ENCODE measurements around the gene WDR83.
A peak's percentile ranks its signal among the peaks of the same experiment; 100 is the strongest.
"Not testable (repeated sequence)": the region's sequence is repeated elsewhere in the genome, so short reads cannot be mapped to it uniquely, and the experiment has no call there.

WDR83 gene

GRCh38 chr19:12666265-12667048 lies at the start of gene WDR83, which contains the start of gene MAN2B1:
Gene WDR83 (plus strand): TSS chr19:12666807. CDS start chr19:12669791, 2,984 bp downstream.
Gene MAN2B1 (minus strand): TSS chr19:12666742. CDS start chr19:12666701, 41 bp downstream.
- Histone ChIP-seq H3K27ac (ENCODE audit: low read depth in 2 of 2, low read length in 2 of 2) (peak within 1 kb of the TSS; percentile 31 to 64), H3K27me3 (ENCODE audit: control insufficient read depth in 2 of 2, insufficient read depth in 2 of 2, low read length in 2 of 2) (no peaks in the 10 kb centered on the region), H3K9ac (ENCODE audit: low read depth in 1 of 2, low read length in 2 of 2) (peak within 1 kb of the TSS; percentile 73 to 81), H3K9me3 (ENCODE audit: control insufficient read depth in 2 of 2, low read length in 2 of 2) (no peaks in the 10 kb centered on the region), H3K4me1 (ENCODE audit: control insufficient read depth in 2 of 2, insufficient read depth in 2 of 2, low read length in 2 of 2) (peaks cover 34 to 37% of the 10 kb centered on the region in 2 donors), H3K36me3 (ENCODE audit: control insufficient read depth in 2 of 2, insufficient read depth in 2 of 2, low read length in 2 of 2) (peaks cover 11 to 23% of the 10 kb centered on the region in 2 donors), H3K4me3 (ENCODE audit: low read length in 2 of 2) (peak within 1 kb of the TSS; percentile 87 to 91)

- Histone ChIP-seq H3K9ac (ENCODE audit: low read depth in 1 of 2, low read length in 2 of 2) (no peak overlapping the region), H3K27ac (ENCODE audit: low read depth in 2 of 2, low read length in 2 of 2) (no peak overlapping the region), H3K27me3 (ENCODE audit: control insufficient read depth in 2 of 2, insufficient read depth in 2 of 2, low read length in 2 of 2) (no peaks in the 10 kb centered on the region), H3K4me3 (ENCODE audit: low read length in 2 of 2) (no peak overlapping the region), H3K9me3 (ENCODE audit: control insufficient read depth in 2 of 2, low read length in 2 of 2) (no peaks in the 10 kb centered on the region), H3K4me1 (ENCODE audit: control insufficient read depth in 2 of 2, insufficient read depth in 2 of 2, low read length in 2 of 2) (peaks cover 0 to 3% of the 10 kb centered on the region in 2 donors), H3K36me3 (ENCODE audit: control insufficient read depth in 2 of 2, insufficient read depth in 2 of 2, low read length in 2 of 2) (peaks cover 6 to 10% of the 10 kb centered on the region in 2 donors)
Measured at GRCh38 chr19:12617646-12618045, 49.0 kb upstream of the WDR83 start.

GRCh38 chr19:12621253-12622024 lies 45.2 kb upstream of the WDR83 start:
- not testable (repeated sequence) for H3K4me1 ChIP-seq (ENCODE audit: control insufficient read depth in 2 of 2, insufficient read depth in 2 of 2, low read length in 2 of 2); H3K9me3 ChIP-seq (ENCODE audit: control insufficient read depth in 2 of 2, low read length in 2 of 2); H3K27me3 ChIP-seq (ENCODE audit: control insufficient read depth in 2 of 2, insufficient read depth in 2 of 2, low read length in 2 of 2); H3K4me3 ChIP-seq (ENCODE audit: low read length in 2 of 2); H3K9ac ChIP-seq (ENCODE audit: low read depth in 1 of 2, low read length in 2 of 2); H3K27ac ChIP-seq (ENCODE audit: low read depth in 2 of 2, low read length in 2 of 2)
- H3K36me3 ChIP-seq (ENCODE audit: control insufficient read depth in 2 of 2, insufficient read depth in 2 of 2, low read length in 2 of 2) = peaks cover 13 to 31% of the 10 kb centered on the region in 2 donors

GRCh38 chr19:12623361-12624031 lies 43.1 kb upstream of the WDR83 start:
- H3K36me3 ChIP-seq (ENCODE audit: control insufficient read depth in 2 of 2, insufficient read depth in 2 of 2, low read length in 2 of 2) = peaks cover 30 to 45% of the 10 kb centered on the region in 2 donors
- H3K27ac ChIP-seq (ENCODE audit: low read depth in 2 of 2, low read length in 2 of 2) = no peak overlapping the region
- H3K9me3 ChIP-seq (ENCODE audit: control insufficient read depth in 2 of 2, low read length in 2 of 2) = peaks cover 10 to 15% of the 10 kb centered on the region in 2 donors

GRCh38 chr19:12626958-12627357 lies 39.6 kb upstream of the WDR83 start:
- no peak overlapping the region for H3K27ac ChIP-seq (ENCODE audit: low read depth in 2 of 2, low read length in 2 of 2)
- H3K9ac ChIP-seq (ENCODE audit: low read depth in 1 of 2, low read length in 2 of 2) = no peak overlapping the region
- no peaks in the 10 kb centered on the region for H3K4me1 ChIP-seq (ENCODE audit: control insufficient read depth in 2 of 2, insufficient read depth in 2 of 2, low read length in 2 of 2)
- H3K27me3 ChIP-seq (ENCODE audit: control insufficient read depth in 2 of 2, insufficient read depth in 2 of 2, low read length in 2 of 2) = no peaks in the 10 kb centered on the region
- H3K4me3 ChIP-seq (ENCODE audit: low read length in 2 of 2) = no peak overlapping the region
- peaks cover 40 to 63% of the 10 kb centered on the region in 2 donors for H3K36me3 ChIP-seq (ENCODE audit: control insufficient read depth in 2 of 2, insufficient read depth in 2 of 2, low read length in 2 of 2)
- H3K9me3 ChIP-seq (ENCODE audit: control insufficient read depth in 2 of 2, low read length in 2 of 2) = peaks cover 13 to 19% of the 10 kb centered on the region in 2 donors

More at GRCh38 chr19:12623361-12624031, 43.1 kb upstream of the WDR83 start:
- no peak overlapping the region for H3K9ac ChIP-seq (ENCODE audit: low read depth in 1 of 2, low read length in 2 of 2)
- H3K27me3 ChIP-seq (ENCODE audit: control insufficient read depth in 2 of 2, insufficient read depth in 2 of 2, low read length in 2 of 2) = no peaks in the 10 kb centered on the region
- peaks cover 0 to 3% of the 10 kb centered on the region in 2 donors for H3K4me1 ChIP-seq (ENCODE audit: control insufficient read depth in 2 of 2, insufficient read depth in 2 of 2, low read length in 2 of 2)
- H3K4me3 ChIP-seq (ENCODE audit: low read length in 2 of 2) = no peak overlapping the region

- H3K9me3 ChIP-seq (ENCODE audit: control insufficient read depth in 2 of 2, low read length in 2 of 2) = peaks cover 13 to 19% of the 10 kb centered on the region in 2 donors
- no peaks in the 10 kb centered on the region for H3K27me3 ChIP-seq (ENCODE audit: control insufficient read depth in 2 of 2, insufficient read depth in 2 of 2, low read length in 2 of 2)
- no peak overlapping the region for H3K27ac ChIP-seq (ENCODE audit: low read depth in 2 of 2, low read length in 2 of 2)
- H3K36me3 ChIP-seq (ENCODE audit: control insufficient read depth in 2 of 2, insufficient read depth in 2 of 2, low read length in 2 of 2) = peaks cover 40 to 64% of the 10 kb centered on the region in 2 donors
- H3K4me1 ChIP-seq (ENCODE audit: control insufficient read depth in 2 of 2, insufficient read depth in 2 of 2, low read length in 2 of 2) = no peaks in the 10 kb centered on the region
- H3K9ac ChIP-seq (ENCODE audit: low read depth in 1 of 2, low read length in 2 of 2) = no peak overlapping the region
- H3K4me3 ChIP-seq (ENCODE audit: low read length in 2 of 2) = no peak overlapping the region
Measured at GRCh38 chr19:12628040-12629022, 38.3 kb upstream of the WDR83 start.

- peaks cover 13 to 19% of the 10 kb centered on the region in 2 donors for H3K9me3 ChIP-seq (ENCODE audit: control insufficient read depth in 2 of 2, low read length in 2 of 2)
- no peak overlapping the region for H3K27ac ChIP-seq (ENCODE audit: low read depth in 2 of 2, low read length in 2 of 2)
- no peaks in the 10 kb centered on the region for H3K27me3 ChIP-seq (ENCODE audit: control insufficient read depth in 2 of 2, insufficient read depth in 2 of 2, low read length in 2 of 2)
- peaks cover 37 to 59% of the 10 kb centered on the region in 2 donors for H3K36me3 ChIP-seq (ENCODE audit: control insufficient read depth in 2 of 2, insufficient read depth in 2 of 2, low read length in 2 of 2)
- H3K4me1 ChIP-seq (ENCODE audit: control insufficient read depth in 2 of 2, insufficient read depth in 2 of 2, low read length in 2 of 2) = no peaks in the 10 kb centered on the region
- H3K4me3 ChIP-seq (ENCODE audit: low read length in 2 of 2) = no peak overlapping the region
- H3K9ac ChIP-seq (ENCODE audit: low read depth in 1 of 2, low read length in 2 of 2) = no peak overlapping the region
Measured at GRCh38 chr19:12629215-12629614, 37.4 kb upstream of the WDR83 start.

GRCh38 chr19:12636631-12637030 lies 30.0 kb upstream of the WDR83 start:
- Histone ChIP-seq H3K36me3 (ENCODE audit: control insufficient read depth in 2 of 2, insufficient read depth in 2 of 2, low read length in 2 of 2) (peaks cover 0 to 3% of the 10 kb centered on the region in 2 donors), H3K27me3 (ENCODE audit: control insufficient read depth in 2 of 2, insufficient read depth in 2 of 2, low read length in 2 of 2) (no peaks in the 10 kb centered on the region)

GRCh38 chr19:12638611-12639182 lies 27.9 kb upstream of the WDR83 start:
- Histone ChIP-seq H3K27ac (ENCODE audit: low read depth in 2 of 2, low read length in 2 of 2) (no peak overlapping the region), H3K4me1 (ENCODE audit: control insufficient read depth in 2 of 2, insufficient read depth in 2 of 2, low read length in 2 of 2) (peaks cover 2 to 3% of the 10 kb centered on the region in 2 donors), H3K27me3 (ENCODE audit: control insufficient read depth in 2 of 2, insufficient read depth in 2 of 2, low read length in 2 of 2) (no peaks in the 10 kb centered on the region), H3K9me3 (ENCODE audit: control insufficient read depth in 2 of 2, low read length in 2 of 2) (no peaks in the 10 kb centered on the region), H3K36me3 (ENCODE audit: control insufficient read depth in 2 of 2, insufficient read depth in 2 of 2, low read length in 2 of 2) (no peaks in the 10 kb centered on the region), H3K9ac (ENCODE audit: low read depth in 1 of 2, low read length in 2 of 2) (no peak overlapping the region), H3K4me3 (ENCODE audit: low read length in 2 of 2) (no peak overlapping the region)

More at GRCh38 chr19:12636631-12637030, 30.0 kb upstream of the WDR83 start:
- no peak overlapping the region for H3K27ac ChIP-seq (ENCODE audit: low read depth in 2 of 2, low read length in 2 of 2)
- no peak overlapping the region for H3K4me3 ChIP-seq (ENCODE audit: low read length in 2 of 2)
- H3K9ac ChIP-seq (ENCODE audit: low read depth in 1 of 2, low read length in 2 of 2) = no peak overlapping the region
- H3K4me1 ChIP-seq (ENCODE audit: control insufficient read depth in 2 of 2, insufficient read depth in 2 of 2, low read length in 2 of 2) = peaks cover 2 to 3% of the 10 kb centered on the region in 2 donors
- H3K9me3 ChIP-seq (ENCODE audit: control insufficient read depth in 2 of 2, low read length in 2 of 2) = no peaks in the 10 kb centered on the region

Data from mucosa of rectum (tissue), 2 donors.